ENCODE data around the gene ZNF710.

DNA sequence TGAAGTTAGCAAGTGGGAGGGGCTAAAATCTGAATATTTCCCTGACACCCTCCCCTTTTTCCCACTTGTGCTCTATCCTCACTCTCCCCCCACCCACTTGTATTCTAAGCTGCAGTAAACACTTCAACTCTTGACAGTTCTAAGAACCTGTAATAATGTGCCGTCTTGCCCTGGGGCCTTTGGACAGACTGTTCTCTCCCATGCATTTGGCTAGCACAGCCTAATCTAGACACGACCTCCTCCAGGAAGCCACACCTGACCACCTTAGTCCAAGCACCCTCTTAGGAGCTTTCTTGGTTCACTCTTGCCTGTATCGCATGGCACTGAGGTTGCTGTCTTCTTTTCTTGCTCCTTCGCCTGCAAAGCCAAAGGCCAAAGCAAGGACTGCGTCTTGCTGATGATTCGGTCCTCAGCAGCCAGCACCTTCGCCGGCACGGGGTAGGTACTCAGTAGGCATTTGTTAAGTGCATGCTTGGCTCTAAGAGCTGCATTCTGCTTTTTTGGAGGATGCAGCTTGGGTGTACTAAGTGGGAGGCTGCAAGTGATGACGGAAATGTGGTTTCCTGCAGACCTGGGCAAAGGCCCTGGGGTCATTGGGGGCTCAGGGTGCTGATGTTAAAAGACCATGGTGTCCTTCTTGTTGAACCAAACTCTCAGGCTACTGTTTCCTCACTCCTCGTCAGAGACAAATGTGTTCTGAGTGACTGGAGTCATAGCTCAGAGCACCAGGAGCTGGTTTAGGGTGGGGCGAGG is 2.0 kb upstream of the ZNF710 start:
- TF ChIP-seq POLR2A (IDR thresholded peaks at IDR 0.05) = peak in 2 of 3 donors; percentile 11 to 18
- TF ChIP-seq, protein P1, sequence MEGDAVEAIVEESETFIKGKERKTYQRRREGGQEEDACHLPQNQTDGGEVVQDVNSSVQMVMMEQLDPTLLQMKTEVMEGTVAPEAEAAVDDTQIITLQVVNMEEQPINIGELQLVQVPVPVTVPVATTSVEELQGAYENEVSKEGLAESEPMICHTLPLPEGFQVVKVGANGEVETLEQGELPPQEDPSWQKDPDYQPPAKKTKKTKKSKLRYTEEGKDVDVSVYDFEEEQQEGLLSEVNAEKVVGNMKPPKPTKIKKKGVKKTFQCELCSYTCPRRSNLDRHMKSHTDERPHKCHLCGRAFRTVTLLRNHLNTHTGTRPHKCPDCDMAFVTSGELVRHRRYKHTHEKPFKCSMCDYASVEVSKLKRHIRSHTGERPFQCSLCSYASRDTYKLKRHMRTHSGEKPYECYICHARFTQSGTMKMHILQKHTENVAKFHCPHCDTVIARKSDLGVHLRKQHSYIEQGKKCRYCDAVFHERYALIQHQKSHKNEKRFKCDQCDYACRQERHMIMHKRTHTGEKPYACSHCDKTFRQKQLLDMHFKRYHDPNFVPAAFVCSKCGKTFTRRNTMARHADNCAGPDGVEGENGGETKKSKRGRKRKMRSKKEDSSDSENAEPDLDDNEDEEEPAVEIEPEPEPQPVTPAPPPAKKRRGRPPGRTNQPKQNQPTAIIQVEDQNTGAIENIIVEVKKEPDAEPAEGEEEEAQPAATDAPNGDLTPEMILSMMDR (IDR thresholded peaks at IDR 0.05) = no peak
